Activated T-cell treated with anti-CD3 and anti-CD28 coated beads, Interleukin-2, amount 50 U/mL, for 72 hours (primary cell): Measurements from ENCODE around the gene CFD. TPM values are rescaled to one million over a fixed set of nuclear protein-coding genes. Genes with fewer than 3 reads are reported as not detected.
"Not testable (repeated sequence)": the region's sequence is repeated elsewhere in the genome, so short reads cannot be mapped to it uniquely, and the experiment has no call there.

Source experiments
- ATAC-seq, 2 donors: fragments of 150-1000 bp; cut with Tn5 transposase; replicated peaks in 1 of 2; 2 replicates each; pipeline ENCODE4 v1.10.0; 2021; ENCODE audit warnings: moderate library complexity in 2 of 2, mild to moderate bottlenecking in 1 of 2
- DNase-seq, 2 donors: peaks; one replicate each; pipeline ENCODE4 v3.0.0; 2021 to 2022; ENCODE audit warnings: mixed read lengths in 1 of 2
- H3K27ac Mint-ChIP-seq: one replicate; pipeline ENCODE4 v1.8.0; 2022; ENCODE audit warnings: mild to moderate bottlenecking, moderate library complexity, mixed read lengths
- H3K27me3 Mint-ChIP-seq: one replicate; pipeline ENCODE4 v1.8.0; 2022; ENCODE audit warnings: low read depth, mixed read lengths
- H3K36me3 Mint-ChIP-seq, 2 donors: one replicate each; pipeline ENCODE4 v1.8.0; 2022; ENCODE audit warnings: mixed read lengths in 2 of 2, mild to moderate bottlenecking in 1 of 2; ENCODE audit not compliant: insufficient read depth in 2 of 2
- H3K4me1 Mint-ChIP-seq: one replicate; pipeline ENCODE4 v1.8.0; 2022; ENCODE audit warnings: low read depth, mixed read lengths
- H3K4me3 Mint-ChIP-seq, 2 donors: one replicate each; pipeline ENCODE4 v1.8.0; 2022; ENCODE audit warnings: mild to moderate bottlenecking in 2 of 2, mixed read lengths in 2 of 2, moderate library complexity in 2 of 2
- H3K9me3 Mint-ChIP-seq, 2 donors: one replicate each; pipeline ENCODE4 v1.8.0; 2022; ENCODE audit warnings: mixed read lengths in 2 of 2
- total RNA-seq, 2 donors: library from RNA; stranded (reverse); gene quantifications; one replicate each; pipeline ENCODE4 v1.2.3, GENCODE V29; 2022

The CFD gene
- total RNA-seq, 2 donors from 2014 or later = 2.1 to 3.1 TPM

DNA sequence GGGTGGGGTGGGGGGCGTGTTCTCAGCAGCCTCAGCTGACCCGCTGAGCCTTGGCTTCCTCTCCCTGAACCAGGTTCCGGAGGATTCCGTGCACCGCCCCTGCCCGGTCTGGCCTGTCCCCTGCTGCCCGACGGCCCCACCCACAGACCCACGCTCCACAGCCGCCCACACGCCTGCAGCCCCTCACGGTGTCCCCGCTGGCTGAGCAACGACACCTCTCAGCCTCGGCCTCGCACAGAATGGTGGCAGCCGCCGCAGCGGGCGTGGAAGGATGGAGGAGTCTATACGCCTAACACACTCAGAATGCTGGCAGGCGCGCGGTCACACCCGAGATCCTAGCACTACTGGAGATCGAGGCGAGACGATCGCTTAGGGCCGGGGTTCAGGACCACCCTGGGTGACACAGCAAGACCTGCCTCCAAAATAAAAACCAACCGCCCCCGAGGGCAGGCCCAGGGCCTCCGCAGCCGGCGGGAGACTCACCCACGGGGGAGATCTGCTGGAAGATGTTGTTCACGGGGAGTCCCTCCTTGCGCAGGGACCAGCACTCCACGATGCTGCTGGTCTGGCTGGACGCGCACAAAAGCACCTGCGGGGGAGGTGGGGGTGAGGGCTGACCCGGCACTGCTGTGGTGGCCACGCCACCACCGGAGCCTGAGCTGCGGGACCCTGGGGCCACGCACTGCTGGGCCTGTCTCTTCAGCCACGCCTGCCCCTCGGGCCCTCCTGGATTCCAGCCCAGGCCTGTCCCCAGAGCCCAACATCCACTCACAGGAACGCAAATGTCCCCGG lies 25.2 kb downstream of the CFD start:
- DNase-seq = no peak
- ATAC-seq = no peak
- no peaks in the 10 kb centered on the region for H3K4me1 Mint-ChIP-seq
- no peaks in the 10 kb centered on the region for H3K27me3 Mint-ChIP-seq
- H3K27ac Mint-ChIP-seq = no peak overlapping the region
- no peak overlapping the region for H3K4me3 Mint-ChIP-seq
- H3K36me3 Mint-ChIP-seq = no peaks in the 10 kb centered on the region
- H3K9me3 Mint-ChIP-seq = no peaks in the 10 kb centered on the region

DNA sequence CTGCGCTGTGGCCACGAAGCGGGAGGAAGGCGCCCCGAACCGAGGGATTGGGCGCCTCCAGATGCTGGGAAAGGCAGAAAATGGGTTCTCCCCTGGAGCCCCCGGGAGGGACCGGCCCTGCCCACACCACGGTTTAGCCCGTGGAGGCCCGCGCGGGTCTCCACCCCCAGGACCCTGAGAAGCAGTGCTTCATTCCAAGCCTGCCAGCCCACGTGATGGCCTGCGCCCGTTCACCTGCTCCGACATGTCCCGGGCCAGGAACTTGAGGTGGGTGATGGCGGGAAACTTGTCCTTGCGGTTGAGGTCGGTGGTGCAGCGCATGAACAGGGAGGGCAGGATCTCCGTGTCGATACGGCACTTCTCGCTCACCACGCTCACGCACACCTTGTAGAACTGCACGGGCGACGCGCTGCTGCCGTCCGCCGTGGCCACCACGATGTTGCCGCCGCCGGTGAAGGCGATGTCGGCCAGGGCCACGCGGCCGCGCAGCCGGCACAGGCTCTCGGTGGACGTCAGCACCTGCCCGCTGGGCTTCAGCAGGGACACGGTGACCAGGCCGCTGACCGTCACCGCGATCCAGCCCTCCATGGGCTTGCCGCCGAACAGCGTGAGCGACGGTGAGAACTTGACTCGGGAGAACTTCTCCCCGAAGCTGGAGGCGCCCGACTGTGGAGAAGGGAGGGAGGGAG lies 26.2 kb downstream of the CFD start:
- Mint-ChIP-seq H3K4me3 (no peak overlapping the region), H3K27ac (no peak overlapping the region), H3K27me3 (no peaks in the 10 kb centered on the region), H3K36me3 (peaks cover 0 to 2% of the 10 kb centered on the region in 2 donors), H3K4me1 (no peaks in the 10 kb centered on the region), H3K9me3 (no peaks in the 10 kb centered on the region)
- ATAC-seq = no peak
- no peak for DNase-seq

GRCh38 chr19:887072-887471 lies 27.6 kb downstream of the CFD start:
- peaks cover 0 to 2% of the 10 kb centered on the region in 2 donors for H3K36me3 Mint-ChIP-seq
- DNase-seq = no peak
- no peak overlapping the region for H3K4me3 Mint-ChIP-seq
- ATAC-seq = no peak
- H3K27ac Mint-ChIP-seq = peak overlapping the region; percentile 57
- H3K27me3 Mint-ChIP-seq = no peaks in the 10 kb centered on the region
- no peaks in the 10 kb centered on the region for H3K9me3 Mint-ChIP-seq
- H3K4me1 Mint-ChIP-seq = peaks cover 6% of the 10 kb centered on the region

DNA sequence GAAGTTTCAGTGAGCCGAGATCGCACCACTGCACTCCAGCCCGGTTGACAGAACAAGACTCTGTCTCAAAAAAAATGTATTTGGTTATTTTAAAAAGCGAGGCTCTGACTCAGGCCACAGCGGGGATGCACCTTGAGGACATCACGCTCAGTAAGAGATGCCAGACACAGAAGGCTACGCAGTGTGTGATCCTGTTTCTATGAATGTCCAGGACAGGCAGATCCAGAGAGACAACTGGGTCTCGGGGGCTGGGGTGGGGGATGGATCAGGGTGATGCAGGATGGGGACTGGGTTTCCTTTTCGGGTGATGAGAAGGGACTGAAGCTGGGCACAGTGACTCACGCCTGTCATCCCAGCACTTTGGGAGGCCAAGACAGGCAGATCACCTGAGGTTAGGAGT lies 28.1 kb downstream of the CFD start:
- Mint-ChIP-seq H3K36me3 (peaks cover 0 to 2% of the 10 kb centered on the region in 2 donors), H3K4me1 (peaks cover 9% of the 10 kb centered on the region), H3K27me3 (no peaks in the 10 kb centered on the region), H3K27ac (peak overlapping the region; percentile 46), H3K9me3 (no peaks in the 10 kb centered on the region), H3K4me3 (peak overlapping the region in 1 of 2 donors; percentile 58)
- no peak for DNase-seq
- no peak for ATAC-seq

DNA sequence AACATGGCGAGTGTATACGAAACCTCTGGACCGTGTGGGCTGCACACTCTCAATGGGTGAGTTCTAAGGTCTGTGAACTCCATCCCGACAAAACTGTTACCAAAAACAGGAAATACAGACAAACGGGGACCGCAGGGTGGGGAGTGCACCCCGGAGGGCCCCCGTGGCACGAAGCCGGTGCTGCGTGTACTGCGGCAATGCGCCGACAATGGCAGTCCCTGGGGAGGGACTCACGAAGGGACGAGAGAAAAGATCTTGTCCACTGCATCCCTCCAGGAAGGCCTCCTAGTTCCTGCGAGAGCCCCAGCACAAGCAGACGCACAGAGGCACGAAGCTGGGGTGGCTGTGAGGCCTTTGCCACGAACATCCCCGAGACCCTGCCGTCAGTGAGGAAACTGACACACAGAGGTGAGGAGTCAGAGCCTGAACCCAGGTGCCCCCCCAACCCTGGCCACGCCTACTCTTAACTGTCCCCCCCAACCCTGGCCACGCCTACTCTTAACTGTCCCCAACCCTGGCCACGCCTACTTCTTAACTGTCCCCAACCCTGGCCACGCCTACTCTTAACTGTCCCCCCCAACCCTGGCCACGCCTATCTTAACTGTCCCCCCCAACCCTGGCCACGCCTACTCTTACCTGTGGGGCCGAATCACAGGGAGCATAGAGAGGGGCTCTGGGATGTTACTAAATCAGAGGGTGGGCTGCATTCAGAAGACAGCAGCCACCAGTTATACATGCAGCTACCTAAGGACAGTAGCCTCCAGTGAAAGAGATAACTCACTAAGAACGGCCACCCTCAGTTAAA lies 29.3 kb downstream of the CFD start:
- Mint-ChIP-seq H3K4me3 (peak overlapping the region; percentile 44 to 75), H3K36me3 (peaks cover 2% of the 10 kb centered on the region in 2 donors), H3K27ac (peak overlapping the region; percentile 54), H3K9me3 (no peaks in the 10 kb centered on the region), H3K27me3 (no peaks in the 10 kb centered on the region), H3K4me1 (peaks cover 18% of the 10 kb centered on the region)
- ATAC-seq (peak; percentile 6 to 52), DNase-seq (peak; percentile 31 to 69)

GRCh38 chr19:889662-890295 lies 30.3 kb downstream of the CFD start:
- Mint-ChIP-seq H3K27me3 (no peaks in the 10 kb centered on the region), H3K4me3 (peak overlapping the region in 1 of 2 donors; percentile 29), H3K9me3 (no peaks in the 10 kb centered on the region), H3K27ac (no peak overlapping the region), H3K4me1 (peaks cover 21% of the 10 kb centered on the region), H3K36me3 (peaks cover 2% of the 10 kb centered on the region in 2 donors)
- no peak for DNase-seq
- ATAC-seq = no peak

GRCh38 chr19:890831-891230 lies 31.4 kb downstream of the CFD start:
- Mint-ChIP-seq H3K36me3 (peaks cover 2% of the 10 kb centered on the region in 2 donors), H3K27me3 (no peaks in the 10 kb centered on the region), H3K27ac (peak overlapping the region; percentile 68), H3K4me3 (peak overlapping the region; percentile 74 to 79), H3K4me1 (peaks cover 21% of the 10 kb centered on the region), H3K9me3 (no peaks in the 10 kb centered on the region)
- no peak for DNase-seq
- ATAC-seq = no peak

DNA sequence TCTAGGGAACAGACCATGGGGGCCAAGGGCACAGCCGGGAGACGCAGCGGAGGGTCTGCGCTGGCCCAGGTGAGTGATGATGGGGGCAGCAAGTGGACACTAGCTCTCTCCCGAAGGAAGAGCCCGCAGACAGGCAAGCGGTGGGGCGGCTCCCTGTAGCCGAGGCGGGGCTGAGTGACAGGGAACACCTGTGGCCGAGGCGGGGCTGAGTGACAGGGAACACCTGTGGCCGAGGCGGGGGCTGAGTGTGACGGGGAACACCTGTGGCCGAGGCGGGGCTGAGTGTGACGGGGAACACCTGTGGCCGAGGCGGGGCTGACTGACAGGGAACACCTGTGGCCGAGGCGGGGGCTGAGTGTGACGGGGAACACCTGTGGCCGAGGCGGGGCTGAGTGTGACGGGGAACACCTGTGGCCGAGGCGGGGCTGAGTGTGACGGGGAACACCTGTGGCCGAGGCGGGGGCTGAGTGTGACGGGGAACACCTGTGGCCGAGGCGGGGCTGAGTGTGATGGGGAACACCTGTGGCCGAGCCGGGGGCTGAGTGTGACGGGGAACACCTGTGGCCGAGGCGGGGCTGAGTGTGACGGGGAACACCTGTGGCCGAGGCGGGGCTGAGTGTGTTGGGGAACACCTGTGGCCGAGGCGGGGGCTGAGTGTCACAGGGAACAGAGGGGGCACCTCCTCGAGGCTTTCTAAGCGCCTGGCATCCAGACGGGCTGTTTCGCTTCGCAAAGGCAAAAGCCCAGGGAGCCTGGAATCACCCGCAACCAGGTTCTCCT lies 32.1 kb downstream of the CFD start:
- not testable (repeated sequence) for DNase-seq, H3K9me3 Mint-ChIP-seq, H3K36me3 Mint-ChIP-seq, H3K27me3 Mint-ChIP-seq, ATAC-seq
- Mint-ChIP-seq H3K4me3 (peak overlapping the region; percentile 90 to 92), H3K4me1 (peaks cover 21% of the 10 kb centered on the region), H3K27ac (peak overlapping the region; percentile 68)

GRCh38 chr19:892243-892893 lies 32.9 kb downstream of the CFD start:
- peak overlapping the region; percentile 90 to 92 for H3K4me3 Mint-ChIP-seq
- peaks cover 2 to 4% of the 10 kb centered on the region in 2 donors for H3K36me3 Mint-ChIP-seq
- H3K4me1 Mint-ChIP-seq = peaks cover 21% of the 10 kb centered on the region
- peak overlapping the region; percentile 95 for H3K27ac Mint-ChIP-seq
- DNase-seq = no peak
- H3K9me3 Mint-ChIP-seq = no peaks in the 10 kb centered on the region
- H3K27me3 Mint-ChIP-seq = no peaks in the 10 kb centered on the region
- peak in 1 of 2 donors; percentile 41 for ATAC-seq

DNA sequence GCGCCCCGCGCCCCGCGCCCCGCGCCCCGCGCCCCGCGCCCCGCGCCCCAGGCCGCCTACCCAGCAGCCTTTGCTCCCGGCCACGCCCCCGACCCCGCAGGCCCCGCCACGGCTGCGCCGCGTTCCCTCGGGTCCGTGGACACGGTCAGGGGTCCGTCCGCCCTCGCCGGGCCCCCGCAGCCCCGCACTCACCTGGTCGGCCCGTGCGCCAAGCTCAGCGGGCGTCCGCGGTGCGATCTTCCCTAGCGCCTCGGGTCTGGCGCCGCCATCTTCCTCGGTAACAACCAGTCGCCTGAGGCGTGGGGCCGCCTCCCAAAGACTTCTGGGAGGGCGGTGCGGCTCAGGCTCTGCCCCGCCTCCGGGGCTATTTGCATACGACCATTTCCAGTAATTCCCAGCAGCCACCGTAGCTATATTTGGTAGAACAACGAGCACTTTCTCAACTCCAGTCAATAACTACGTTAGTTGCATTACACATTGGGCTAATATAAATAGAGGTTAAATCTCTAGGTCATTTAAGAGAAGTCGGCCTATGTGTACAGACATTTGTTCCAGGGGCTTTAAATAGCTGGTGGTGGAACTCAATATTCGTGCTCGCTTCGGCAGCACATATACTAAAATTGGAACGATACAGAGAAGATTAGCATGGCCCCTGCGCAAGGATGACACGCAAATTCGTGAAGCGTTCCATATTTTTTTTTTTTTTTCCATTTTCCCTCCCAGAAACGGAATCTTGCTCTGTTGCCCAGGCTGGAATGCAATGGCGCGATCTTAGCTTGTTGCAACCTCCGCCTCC lies 33.6 kb downstream of the CFD start, which contains the start of the genes MED16 and RNU6-9:
Gene MED16 (minus strand): TSS at position 294 of the 796 bp plus-strand sequence. CDS start 2,056 bp downstream, outside the sequence.
Gene RNU6-9 (plus strand): TSS at position 591 of the 796 bp plus-strand sequence.
- Mint-ChIP-seq H3K4me3 (peak within 1 kb of the TSS; percentile 90 to 98), H3K36me3 (peaks cover 2 to 4% of the 10 kb centered on the region in 2 donors), H3K4me1 (peaks cover 21% of the 10 kb centered on the region), H3K27ac (peak within 1 kb of the TSS; percentile 100), H3K27me3 (no peaks in the 10 kb centered on the region), H3K9me3 (no peaks in the 10 kb centered on the region)
- peak; percentile 91 to 92 for DNase-seq
- ATAC-seq = peak; percentile 86 to 94

- Mint-ChIP-seq H3K4me3 (no peak overlapping the region), H3K36me3 (peaks cover 2% of the 10 kb centered on the region in 2 donors), H3K27ac (no peak overlapping the region), H3K9me3 (no peaks in the 10 kb centered on the region), H3K4me1 (peaks cover 16% of the 10 kb centered on the region), H3K27me3 (no peaks in the 10 kb centered on the region)
- DNase-seq = no peak
- no peak for ATAC-seq
Measured at GRCh38 chr19:896434-896833, 37.0 kb downstream of the CFD start.
